DND-41 (cell line): ENCODE data around the gene TRMU.

Source experiments
- ATAC-seq: fragments of 200-7000 bp; cut with Tn5 transposase; 3 replicates; pipeline ENCODE4 v1.9.1; 2021; ENCODE audit warnings: low read depth; ENCODE audit not compliant: insufficient read depth
- DNase-seq: peaks from one replicate; pipeline ENCODE4 v3.0.0-alpha.2; 2020
- H2AFZ ChIP-seq: 2 replicates; pipeline ENCODE4 v1.6.0; 2012; ENCODE audit warnings: low read depth, low read length
- H3K27ac ChIP-seq: 2 replicates; pipeline ENCODE4 v1.5.1; 2012; ENCODE audit warnings: low read length, inconsistent platforms
- H3K27me3 ChIP-seq: fragments of 200-600 bp; sonication (generic); 2 replicates; pipeline ENCODE4 v1.6.0; 2012; ENCODE audit warnings: low read length, mild to moderate bottlenecking, inconsistent platforms; ENCODE audit not compliant: insufficient read depth, poor library complexity
- H3K36me3 ChIP-seq: 2 replicates; pipeline ENCODE4 v1.5.1; 2012; ENCODE audit warnings: low read length, inconsistent platforms; ENCODE audit not compliant: insufficient read depth
- H3K4me1 ChIP-seq: 2 replicates; pipeline ENCODE4 v1.5.1; 2012; ENCODE audit warnings: mild to moderate bottlenecking, low read length; ENCODE audit not compliant: insufficient read depth
- H3K4me2 ChIP-seq: 2 replicates; pipeline ENCODE4 v1.6.0; 2012; ENCODE audit warnings: mild to moderate bottlenecking, moderate library complexity, low read length, inconsistent platforms; ENCODE audit not compliant: insufficient read depth
- H3K4me3 ChIP-seq, 2 experiments: fragments of 200-600 bp in 1 of 2; shearing (Covaris generic) in 1 of 2; 2 replicates each; pipeline ENCODE4 v1.5.1; 2012 to 2016; ENCODE audit warnings: inconsistent platforms in 2 of 2, low read length in 2 of 2, mild to moderate bottlenecking in 2 of 2, low read depth in 1 of 2, moderate library complexity in 1 of 2
- H3K79me2 ChIP-seq: 2 replicates; pipeline ENCODE4 v1.6.0; 2012; ENCODE audit warnings: low read length, inconsistent platforms; ENCODE audit not compliant: insufficient read depth
- H3K9ac ChIP-seq: 2 replicates; pipeline ENCODE4 v1.6.0; 2012; ENCODE audit warnings: low read depth, mild to moderate bottlenecking, inconsistent platforms, low read length, moderate library complexity
- H3K9me3 ChIP-seq: 2 replicates; pipeline ENCODE4 v1.5.1; 2012; ENCODE audit warnings: low read length, moderate library complexity, mild to moderate bottlenecking, inconsistent platforms; ENCODE audit not compliant: insufficient read depth, severe bottlenecking
- H4K20me1 ChIP-seq: 2 replicates; pipeline ENCODE4 v1.6.0; 2012; ENCODE audit warnings: low read length; ENCODE audit not compliant: insufficient read depth
- CTCF ChIP-seq: IDR thresholded peaks from 2 replicates; pipeline ENCODE4 v1.5.1; 2012; ENCODE audit warnings: borderline replicate concordance, low read length, moderate library complexity, mild to moderate bottlenecking; ENCODE audit not compliant: poor library complexity, severe bottlenecking; ENCODE audit errors: extremely low read depth
- EZH2 ChIP-seq: IDR thresholded peaks from 3 replicates; pipeline ENCODE4 v1.6.1; 2012; ENCODE audit warnings: borderline replicate concordance, low read depth, mild to moderate bottlenecking, moderate library complexity, low read length, inconsistent platforms; ENCODE audit not compliant: severe bottlenecking

TRMU gene

GRCh38 chr22:46359362-46359761 lies 23.8 kb downstream of the TRMU start:
- Histone ChIP-seq H3K27me3 (no peaks in the 10 kb centered on the region), H3K27ac (no peak overlapping the region), H3K36me3 (peaks cover 33% of the 10 kb centered on the region), H3K9ac (no peak overlapping the region), H2AFZ (no peak overlapping the region), H3K79me2 (no peaks in the 10 kb centered on the region), H3K9me3 (no peaks in the 10 kb centered on the region), H3K4me1 (no peaks in the 10 kb centered on the region), H4K20me1 (peaks cover 28% of the 10 kb centered on the region), H3K4me3 (no peak overlapping the region), H3K4me2 (no peak overlapping the region)
- TF ChIP-seq CTCF = no peak
- TF ChIP-seq EZH2 = no peak
- no peak for ATAC-seq
- DNase-seq = no peak

- no peak for TF ChIP-seq EZH2
- TF ChIP-seq CTCF = no peak
- Histone ChIP-seq H3K36me3 (peaks cover 26% of the 10 kb centered on the region), H4K20me1 (peaks cover 23% of the 10 kb centered on the region), H3K4me3 (no peak overlapping the region), H3K79me2 (no peaks in the 10 kb centered on the region), H3K9ac (no peak overlapping the region), H3K4me1 (no peaks in the 10 kb centered on the region), H3K9me3 (no peaks in the 10 kb centered on the region), H2AFZ (no peak overlapping the region), H3K27me3 (no peaks in the 10 kb centered on the region), H3K27ac (no peak overlapping the region), H3K4me2 (no peak overlapping the region)
- DNase-seq = no peak
- ATAC-seq = no peak
These were observed 24.6 kb downstream of the TRMU start for GRCh38 chr22:46360097-46360496.

- H3K4me3 ChIP-seq = no peak overlapping the region
- H3K79me2 ChIP-seq = no peaks in the 10 kb centered on the region
- peaks cover 15% of the 10 kb centered on the region for H4K20me1 ChIP-seq
- ATAC-seq = no peak
- no peaks in the 10 kb centered on the region for H3K9me3 ChIP-seq
- DNase-seq = no peak
- no peak for TF ChIP-seq EZH2
- H2AFZ ChIP-seq = no peak overlapping the region
- H3K27me3 ChIP-seq = no peaks in the 10 kb centered on the region
- no peak overlapping the region for H3K9ac ChIP-seq
- H3K4me1 ChIP-seq = no peaks in the 10 kb centered on the region
- H3K4me2 ChIP-seq = no peak overlapping the region
- H3K27ac ChIP-seq = no peak overlapping the region
- H3K36me3 ChIP-seq = peaks cover 18% of the 10 kb centered on the region
These were observed 25.4 kb downstream of the TRMU start for GRCh38 chr22:46360891-46361290.

GRCh38 chr22:46361826-46362202 lies 26.3 kb downstream of the TRMU start:
- DNase-seq = no peak
- no peaks in the 10 kb centered on the region for H3K9me3 ChIP-seq
- no peak overlapping the region for H3K27ac ChIP-seq
- H3K9ac ChIP-seq = no peak overlapping the region
- H4K20me1 ChIP-seq = peaks cover 10% of the 10 kb centered on the region
- H3K4me1 ChIP-seq = no peaks in the 10 kb centered on the region
- no peaks in the 10 kb centered on the region for H3K79me2 ChIP-seq
- TF ChIP-seq EZH2 (no peak), CTCF (no peak)
- H3K36me3 ChIP-seq = peaks cover 8% of the 10 kb centered on the region
- no peak for ATAC-seq
- H3K4me2 ChIP-seq = no peak overlapping the region
- H3K4me3 ChIP-seq = no peak overlapping the region
- no peak overlapping the region for H2AFZ ChIP-seq
- H3K27me3 ChIP-seq = no peaks in the 10 kb centered on the region
